Measurements from ENCODE around the gene ACP1. TPM values are rescaled to one million over a fixed set of nuclear protein-coding genes. Genes with fewer than 3 reads are reported as not detected.

Gene ACP1
- total RNA-seq, 1 donor = 71.7 TPM

GRCh38 chr2:254241-254640 is 10.5 kb upstream of the ACP1 start:
- TF ChIP-seq CTCF (IDR thresholded peaks at IDR 0.05; ENCODE audit: insufficient read depth, low read depth, low read length) = no peak
- H3K4me3 ChIP-seq (ENCODE audit: low read depth, low read length) = no peak overlapping the region
- DNase-seq (ENCODE audit: low read depth) = no peak

GRCh38 chr2:255195-255594 is 9.6 kb upstream of the ACP1 start:
- H3K4me3 ChIP-seq (ENCODE audit: low read depth, low read length) = no peak overlapping the region
- no peak for TF ChIP-seq CTCF (IDR thresholded peaks at IDR 0.05; ENCODE audit: insufficient read depth, low read depth, low read length)
- no peak for DNase-seq (ENCODE audit: low read depth)

GRCh38 chr2:256094-256493 is 8.7 kb upstream of the ACP1 start:
- DNase-seq (ENCODE audit: low read depth) = no peak
- H3K4me3 ChIP-seq (ENCODE audit: low read depth, low read length) = no peak overlapping the region
- TF ChIP-seq CTCF (IDR thresholded peaks at IDR 0.05; ENCODE audit: insufficient read depth, low read depth, low read length) = no peak

GRCh38 chr2:257429-257828 is 7.3 kb upstream of the ACP1 start:
- H3K4me3 ChIP-seq (ENCODE audit: low read depth, low read length) = no peak overlapping the region
- no peak for DNase-seq (ENCODE audit: low read depth)
- TF ChIP-seq CTCF (IDR thresholded peaks at IDR 0.05; ENCODE audit: insufficient read depth, low read depth, low read length) = no peak

GRCh38 chr2:257842-258241 is 6.9 kb upstream of the ACP1 start:
- no peak overlapping the region for H3K4me3 ChIP-seq (ENCODE audit: low read depth, low read length)
- DNase-seq (ENCODE audit: low read depth) = no peak
- TF ChIP-seq CTCF (IDR thresholded peaks at IDR 0.05; ENCODE audit: insufficient read depth, low read depth, low read length) = no peak

- H3K4me3 ChIP-seq (ENCODE audit: low read depth, low read length) = no peak overlapping the region
- no peak for TF ChIP-seq CTCF (IDR thresholded peaks at IDR 0.05; ENCODE audit: insufficient read depth, low read depth, low read length)
- DNase-seq (ENCODE audit: low read depth) = no peak
These were observed 5.8 kb upstream of the ACP1 start for GRCh38 chr2:258933-259332.

- DNase-seq (ENCODE audit: low read depth) = no peak
- H3K4me3 ChIP-seq (ENCODE audit: low read depth, low read length) = no peak overlapping the region
- TF ChIP-seq CTCF (IDR thresholded peaks at IDR 0.05; ENCODE audit: insufficient read depth, low read depth, low read length) = no peak
These were observed 4.9 kb upstream of the ACP1 start for GRCh38 chr2:259789-260331.

Measured in fibroblast of villous mesenchyme (primary cell).